HUES64 (cell line): ENCODE measurements around the gene C3orf70.

Source experiments
- H3K27ac ChIP-seq: 2 replicates; pipeline ENCODE4 v1.7.0; 2013; ENCODE audit warnings: low read depth, low read length, inconsistent platforms
- H3K27me3 ChIP-seq: 2 replicates; pipeline ENCODE4 v1.6.1; 2013; ENCODE audit warnings: mild to moderate bottlenecking, low read length; ENCODE audit not compliant: insufficient read depth
- H3K36me3 ChIP-seq: 2 replicates; pipeline ENCODE4 v1.6.1; 2013; ENCODE audit warnings: mild to moderate bottlenecking, low read length; ENCODE audit not compliant: insufficient read depth
- H3K4me1 ChIP-seq: 2 replicates; pipeline ENCODE4 v1.6.1; 2013; ENCODE audit warnings: mild to moderate bottlenecking, low read length, moderate library complexity; ENCODE audit not compliant: insufficient read depth
- H3K4me3 ChIP-seq: 2 replicates; pipeline ENCODE4 v1.5.1; 2013; ENCODE audit warnings: mild to moderate bottlenecking, low read length, moderate library complexity
- H3K9ac ChIP-seq: 2 replicates; pipeline ENCODE4 v1.6.1; 2013; ENCODE audit warnings: mild to moderate bottlenecking, low read depth, low read length
- H3K9me3 ChIP-seq: 2 replicates; pipeline ENCODE4 v1.6.1; 2013; ENCODE audit warnings: low read depth, low read length; ENCODE audit not compliant: insufficient read depth
- WGBS: fragments of 150-250, 120-280 bp; methylation state at CpG from one replicate; pipeline ENCODE4 v1.1.7; 2013; ENCODE audit warnings: missing lambda C conversion rate; 5-methylcytosine and 5-hydroxymethylcytosine counted together

The C3orf70 gene

DNA sequence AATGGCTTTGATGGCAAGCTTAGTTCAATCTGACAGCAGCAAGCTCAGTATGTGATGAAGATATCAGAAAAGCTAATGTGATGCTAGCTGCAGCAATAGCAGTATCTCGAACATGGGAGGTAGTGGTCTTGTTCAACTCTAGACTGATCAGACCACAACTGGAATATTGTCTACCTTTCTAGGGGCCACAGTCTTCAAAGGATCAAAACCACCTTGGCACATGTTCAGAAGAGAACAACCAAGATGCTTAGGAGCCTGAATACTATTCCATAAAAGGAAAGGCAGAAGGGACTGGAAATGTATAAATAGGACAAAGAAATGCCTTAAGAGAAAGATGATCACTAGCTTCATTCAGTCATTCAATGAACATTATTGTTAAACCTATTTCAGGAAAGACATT lies 2.3 kb downstream of the C3orf70 start:
- Histone ChIP-seq H3K27me3 (peaks cover 42% of the 10 kb centered on the region), H3K27ac (no peak overlapping the region), H3K36me3 (no peaks in the 10 kb centered on the region), H3K4me3 (no peak overlapping the region), H3K4me1 (peaks cover 16% of the 10 kb centered on the region), H3K9me3 (no peaks in the 10 kb centered on the region), H3K9ac (no peak overlapping the region)
- 81% methylated on average over 1 of the region's 1 CpG for WGBS

DNA sequence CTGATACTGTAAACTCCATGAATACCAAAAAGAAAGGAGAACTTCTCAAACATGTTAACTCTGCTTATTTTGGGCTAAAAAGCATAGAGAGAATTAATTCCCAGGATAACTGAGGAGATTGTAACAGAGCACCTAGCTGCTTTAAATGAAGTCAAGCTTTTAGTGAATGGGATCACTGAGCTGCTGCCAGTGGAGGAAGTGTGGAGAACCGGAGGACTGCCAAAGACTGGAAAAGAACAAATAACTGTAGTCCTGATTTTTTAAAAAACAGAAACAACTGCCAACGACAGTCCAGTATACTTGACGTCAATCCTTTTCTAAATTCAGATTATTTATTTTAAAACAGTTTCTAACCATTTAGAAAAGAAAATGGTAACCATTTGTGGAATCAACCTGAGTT lies 3.3 kb downstream of the C3orf70 start:
- no peaks in the 10 kb centered on the region for H3K36me3 ChIP-seq
- H3K9ac ChIP-seq = no peak overlapping the region
- H3K27me3 ChIP-seq = peaks cover 42% of the 10 kb centered on the region
- no peak overlapping the region for H3K27ac ChIP-seq
- WGBS = 94% methylated on average over 3 of the region's 3 CpGs
- peaks cover 16% of the 10 kb centered on the region for H3K4me1 ChIP-seq
- no peak overlapping the region for H3K4me3 ChIP-seq
- no peaks in the 10 kb centered on the region for H3K9me3 ChIP-seq

DNA sequence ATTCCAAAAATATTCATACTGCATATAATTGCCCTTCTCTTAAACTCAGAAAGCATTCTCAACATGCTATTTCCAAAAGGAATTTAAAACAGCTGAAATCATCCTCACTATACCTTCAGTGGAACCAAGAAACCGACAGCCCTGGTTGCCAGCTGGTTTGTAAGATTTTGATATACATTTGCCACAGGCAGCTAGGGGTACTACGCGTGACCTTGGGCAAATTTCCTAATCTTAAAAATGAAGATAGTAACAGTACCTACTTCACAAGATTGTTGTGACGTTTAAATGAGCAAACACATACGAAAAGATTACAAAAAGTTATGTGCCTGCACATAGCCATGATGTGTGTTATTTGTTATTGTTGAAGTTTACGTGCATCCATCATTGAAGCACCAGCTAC lies 7.3 kb downstream of the C3orf70 start:
- H3K9me3 ChIP-seq = no peaks in the 10 kb centered on the region
- no peaks in the 10 kb centered on the region for H3K36me3 ChIP-seq
- peaks cover 11% of the 10 kb centered on the region for H3K27me3 ChIP-seq
- H3K4me3 ChIP-seq = no peak overlapping the region
- H3K27ac ChIP-seq = no peak overlapping the region
- 97% methylated on average over 6 of the region's 6 CpGs for WGBS
- H3K9ac ChIP-seq = no peak overlapping the region
- peaks cover 9% of the 10 kb centered on the region; the same call in 1 of the 2 replicates for H3K4me1 ChIP-seq

DNA sequence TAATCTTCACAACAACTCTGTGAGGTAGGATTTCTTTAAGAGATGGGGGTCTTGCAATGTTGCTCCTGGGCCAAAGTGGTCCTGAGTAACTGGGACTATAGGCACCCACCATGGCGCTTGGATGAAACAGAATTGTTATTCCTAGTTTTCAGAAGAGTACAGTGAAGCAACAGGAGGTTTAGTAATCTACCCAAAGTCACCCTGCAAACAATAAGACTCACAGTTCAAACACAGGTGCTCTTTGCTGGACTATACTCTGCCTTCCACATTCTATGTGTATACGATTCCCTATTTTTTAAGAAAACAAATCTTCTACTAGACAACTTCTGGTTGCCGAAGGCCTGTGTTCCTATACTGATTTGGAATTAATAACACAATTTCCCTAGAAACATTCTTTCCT lies 8.1 kb downstream of the C3orf70 start:
- no peak overlapping the region for H3K27ac ChIP-seq
- WGBS = 97% methylated on average over 3 of the region's 3 CpGs
- no peaks in the 10 kb centered on the region for H3K36me3 ChIP-seq
- no peak overlapping the region for H3K9ac ChIP-seq
- H3K27me3 ChIP-seq = peaks cover 4% of the 10 kb centered on the region; the same call in 1 of the 2 replicates
- no peaks in the 10 kb centered on the region for H3K9me3 ChIP-seq
- no peak overlapping the region for H3K4me3 ChIP-seq
- H3K4me1 ChIP-seq = peaks cover 9% of the 10 kb centered on the region; the same call in 1 of the 2 replicates

DNA sequence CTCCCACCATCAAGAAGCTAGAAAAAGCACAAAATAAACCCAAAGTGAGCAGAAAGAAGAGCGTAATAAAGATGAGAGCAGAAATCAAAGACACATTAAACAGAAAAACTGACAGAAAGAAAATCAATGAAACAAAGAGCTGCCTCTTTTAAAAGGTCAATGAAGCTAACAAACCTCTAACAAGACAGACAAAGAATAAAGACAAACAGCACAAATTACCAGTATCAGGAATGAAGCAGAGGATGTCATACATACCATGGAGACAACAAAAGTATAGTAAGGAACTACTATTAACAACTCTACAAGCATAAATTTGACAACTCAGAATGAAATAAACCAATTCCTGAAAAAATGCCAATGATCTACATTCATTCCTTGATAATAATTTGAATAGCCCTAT lies 15.0 kb downstream of the C3orf70 start:
- Histone ChIP-seq H3K27me3 (no peaks in the 10 kb centered on the region), H3K9me3 (no peaks in the 10 kb centered on the region), H3K27ac (no peak overlapping the region), H3K9ac (no peak overlapping the region), H3K4me1 (no peaks in the 10 kb centered on the region), H3K4me3 (no peak overlapping the region), H3K36me3 (no peaks in the 10 kb centered on the region)
- 100% methylated on average over 1 of the region's 1 CpG for WGBS

DNA sequence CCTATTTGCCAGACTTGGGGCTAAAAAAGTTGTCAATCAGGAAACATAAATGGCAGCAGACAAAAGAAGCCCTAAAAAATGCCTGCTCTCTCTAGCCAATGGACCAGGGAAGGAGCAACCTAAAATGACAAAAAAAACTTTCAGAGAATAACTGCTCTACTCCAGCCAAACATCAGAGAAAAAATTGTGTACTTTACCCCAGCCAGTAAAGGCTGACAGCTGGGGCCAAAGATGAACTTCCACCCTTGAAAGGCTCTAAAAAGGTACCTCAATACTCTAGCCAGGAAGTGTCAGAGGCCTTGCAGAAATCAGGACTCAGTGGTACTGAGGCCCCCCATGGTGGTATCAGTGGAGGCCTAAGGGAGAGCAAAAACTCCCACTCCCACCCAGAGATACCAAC lies 18.4 kb downstream of the C3orf70 start:
- no peaks in the 10 kb centered on the region for H3K4me1 ChIP-seq
- H3K36me3 ChIP-seq = no peaks in the 10 kb centered on the region
- no peak overlapping the region for H3K9ac ChIP-seq
- H3K4me3 ChIP-seq = no peak overlapping the region
- no peaks in the 10 kb centered on the region for H3K9me3 ChIP-seq
- H3K27me3 ChIP-seq = no peaks in the 10 kb centered on the region
- H3K27ac ChIP-seq = no peak overlapping the region

DNA sequence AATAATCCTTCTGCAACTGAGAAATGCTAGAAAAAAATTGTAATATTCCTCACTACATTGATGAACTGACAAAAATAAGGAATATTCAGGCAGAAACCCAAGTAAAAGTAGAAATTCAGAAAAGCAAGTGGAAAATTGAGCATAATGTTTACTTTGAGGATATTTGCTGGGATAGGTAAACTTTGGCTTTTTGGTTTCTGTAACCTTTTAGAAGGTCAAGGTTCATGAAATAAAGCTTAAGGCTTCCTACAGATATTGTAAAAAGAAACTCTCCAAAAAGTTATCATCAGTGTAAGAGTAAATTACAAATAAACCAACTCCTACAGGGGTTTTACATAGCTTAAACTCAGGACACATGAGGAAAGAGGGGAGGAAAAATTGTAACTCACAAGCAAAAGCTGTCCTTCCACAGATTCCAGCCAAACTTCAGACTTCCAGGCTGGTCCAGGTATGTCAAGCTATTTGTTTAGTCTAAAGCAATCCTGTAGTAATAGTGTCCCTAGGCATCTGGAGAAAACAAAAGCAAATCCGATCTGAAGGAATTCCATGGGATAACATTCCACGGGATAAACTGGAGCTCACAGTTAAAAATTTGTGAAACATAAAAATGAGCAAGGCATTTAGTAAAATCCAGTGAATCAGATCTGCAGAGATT lies 21.1 kb downstream of the C3orf70 start:
- Histone ChIP-seq H3K4me1 (no peaks in the 10 kb centered on the region), H3K27ac (no peak overlapping the region), H3K4me3 (no peak overlapping the region), H3K36me3 (no peaks in the 10 kb centered on the region), H3K9ac (no peak overlapping the region), H3K27me3 (no peaks in the 10 kb centered on the region), H3K9me3 (no peaks in the 10 kb centered on the region)
- 84% methylated on average over 2 of the region's 2 CpGs for WGBS

DNA sequence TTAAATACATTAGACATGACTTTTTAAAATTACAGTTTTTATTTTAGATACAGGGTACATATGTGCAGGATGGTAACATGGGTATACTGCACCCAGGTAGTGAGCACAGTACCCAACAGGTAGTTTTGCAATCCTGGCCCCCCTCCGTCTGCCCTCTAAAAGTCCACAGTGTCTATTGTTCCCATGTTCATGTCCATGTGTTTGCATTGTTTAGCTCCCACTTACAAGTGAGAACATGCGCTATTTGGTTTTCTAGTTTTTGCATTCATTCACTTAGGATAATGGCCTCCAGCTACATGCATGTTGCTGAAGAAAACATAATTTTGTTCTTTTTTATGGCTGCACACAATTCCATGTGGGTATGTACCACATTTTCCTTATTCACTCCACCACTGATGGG lies 23.8 kb downstream of the C3orf70 start:
- Histone ChIP-seq H3K4me3 (no peak overlapping the region), H3K9me3 (no peaks in the 10 kb centered on the region), H3K27me3 (no peaks in the 10 kb centered on the region), H3K9ac (no peak overlapping the region), H3K27ac (no peak overlapping the region), H3K4me1 (no peaks in the 10 kb centered on the region), H3K36me3 (no peaks in the 10 kb centered on the region)
- WGBS = 96% methylated on average over 2 of the region's 2 CpGs

DNA sequence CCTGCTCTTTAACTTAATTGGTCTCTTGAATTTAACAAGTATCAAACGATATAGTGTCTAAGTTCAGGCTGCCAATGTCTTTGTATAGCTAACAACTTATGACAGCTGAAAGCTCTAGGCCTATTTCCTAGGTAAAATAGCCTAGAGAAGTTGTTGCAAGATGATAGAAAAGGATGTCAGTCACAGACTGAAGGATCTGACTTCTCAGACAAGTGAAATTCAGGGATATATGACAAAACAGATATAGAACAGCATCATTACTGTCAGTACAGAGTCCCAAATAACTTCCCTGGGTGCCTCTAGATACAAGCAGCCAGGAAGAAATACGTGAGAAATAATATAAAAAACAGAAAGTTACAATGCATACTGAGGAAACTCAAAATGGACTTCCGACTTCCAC lies 26.7 kb downstream of the C3orf70 start:
- Histone ChIP-seq H3K9ac (no peak overlapping the region), H3K36me3 (no peaks in the 10 kb centered on the region), H3K4me1 (no peaks in the 10 kb centered on the region), H3K27me3 (no peaks in the 10 kb centered on the region), H3K4me3 (no peak overlapping the region), H3K9me3 (no peaks in the 10 kb centered on the region), H3K27ac (no peak overlapping the region)
- WGBS = 94% methylated on average over 3 of the region's 3 CpGs

DNA sequence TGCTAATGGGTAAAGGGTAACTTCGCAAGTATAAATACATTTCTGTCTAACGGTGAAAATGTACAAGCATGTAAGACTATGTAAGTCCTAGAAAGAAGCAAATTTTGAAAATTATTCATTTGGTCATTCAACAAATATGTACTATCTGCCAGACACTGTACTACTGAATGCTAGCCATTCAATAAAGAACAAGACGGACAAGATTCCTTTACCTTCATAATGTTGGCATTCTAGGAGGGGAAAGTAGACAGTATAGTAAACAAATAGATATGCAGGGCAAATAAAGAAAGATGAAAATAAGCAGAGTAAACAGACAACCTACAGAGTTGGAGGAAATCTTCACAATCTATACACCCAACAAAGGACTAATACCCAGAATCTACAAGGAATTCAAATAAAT lies 32.7 kb downstream of the C3orf70 start:
- Histone ChIP-seq H3K36me3 (no peaks in the 10 kb centered on the region), H3K27ac (no peak overlapping the region), H3K9ac (no peak overlapping the region), H3K9me3 (no peaks in the 10 kb centered on the region), H3K4me1 (no peaks in the 10 kb centered on the region), H3K27me3 (no peaks in the 10 kb centered on the region), H3K4me3 (no peak overlapping the region)
- 100% methylated on average over 3 of the region's 3 CpGs for WGBS

DNA sequence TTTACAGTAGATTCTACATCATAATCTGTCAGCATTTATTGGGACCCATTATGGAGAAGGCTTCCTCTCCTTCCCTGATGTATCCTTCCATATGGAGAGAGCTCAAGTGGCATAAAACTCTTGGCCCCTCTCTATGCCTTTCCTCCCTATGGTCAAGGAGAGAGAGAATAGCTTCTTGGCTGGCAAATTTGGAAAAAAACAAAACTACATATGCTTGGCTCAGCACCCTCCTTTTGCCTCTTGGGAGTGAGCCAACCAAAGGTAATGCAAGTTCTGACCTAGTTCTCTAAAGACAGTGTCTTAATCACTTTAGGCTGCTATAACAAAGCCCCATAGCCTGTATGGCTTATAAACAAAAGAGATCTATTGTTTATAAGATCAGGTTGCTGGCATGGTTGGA lies 37.5 kb downstream of the C3orf70 start:
- H3K9me3 ChIP-seq = peaks cover 13% of the 10 kb centered on the region
- no peaks in the 10 kb centered on the region for H3K27me3 ChIP-seq
- no peaks in the 10 kb centered on the region for H3K4me1 ChIP-seq
- no peak overlapping the region for H3K27ac ChIP-seq
- no peaks in the 10 kb centered on the region for H3K36me3 ChIP-seq
- H3K4me3 ChIP-seq = no peak overlapping the region
- H3K9ac ChIP-seq = no peak overlapping the region

DNA sequence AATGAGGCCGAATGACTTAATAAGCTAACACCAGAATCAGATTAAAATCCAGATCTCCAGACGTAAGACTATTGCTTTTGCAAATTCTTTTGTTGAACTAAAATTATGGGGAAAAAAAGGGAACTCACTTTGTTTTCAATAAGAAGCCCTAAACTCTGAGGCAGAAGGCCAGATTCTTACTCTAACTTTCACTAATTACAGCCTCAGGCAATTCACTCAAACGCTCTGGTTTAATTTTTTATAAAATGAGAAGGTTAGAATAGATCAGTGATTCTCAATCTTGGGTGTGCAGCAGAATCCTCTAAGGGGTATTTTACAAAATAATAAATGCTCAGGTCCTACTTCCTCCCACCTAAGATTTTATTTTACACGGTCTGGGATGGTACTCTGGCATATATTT lies 38.1 kb downstream of the C3orf70 start:
- Histone ChIP-seq H3K27me3 (no peaks in the 10 kb centered on the region), H3K9ac (no peak overlapping the region), H3K4me1 (no peaks in the 10 kb centered on the region), H3K27ac (no peak overlapping the region), H3K36me3 (no peaks in the 10 kb centered on the region), H3K9me3 (peaks cover 14% of the 10 kb centered on the region), H3K4me3 (no peak overlapping the region)
- WGBS = 94% methylated on average over 2 of the region's 4 CpGs
